Caco-2 (cell line): ENCODE results near the gene EXD3. TPM values are rescaled to one million over a fixed set of nuclear protein-coding genes. Genes with fewer than 3 reads are reported as not detected.

Experiments used
- BruUV-seq: library from RNA; stranded (reverse); fragments of 400-500 nt; replicated peaks from 2 replicates; lab custom pipeline; 2021; lab: Mats Ljungman, UMichigan
- CTCF ChIA-PET: fragments of 300-600 bp; sonication (Branson Sonifier 250); formaldehyde crosslinking; loops from one replicate; lab custom pipeline; 2022; ENCODE audit warnings: antibody characterized with exemption; lab: Charles Lee
- POLR2A ChIA-PET: fragments of 300-600 bp; sonication (Branson Sonifier 250); formaldehyde crosslinking; loops from one replicate; lab custom pipeline; 2022; ENCODE audit warnings: antibody characterized with exemption; lab: Charles Lee
- DNase-seq, 2 experiments: peaks; one replicate each; pipeline versions ENCODE4 v3.0.0 to v3.0.0-alpha.2; 2020 to 2022
- H3K27me3 ChIP-seq: replicated peaks from 2 replicates; pipeline ENCODE4 v1.6.0; 2011; ENCODE audit warnings: low read length; ENCODE audit not compliant: control insufficient read depth, insufficient read depth
- H3K36me3 ChIP-seq: 2 replicates; pipeline ENCODE4 v1.5.1; 2011; ENCODE audit warnings: low read length; ENCODE audit not compliant: control insufficient read depth, insufficient read depth
- H3K4me1 ChIP-seq: fragments of 250-450 bp; sonication (Bioruptor Pico); 2 replicates; pipeline ENCODE4 v1.5.1; 2020; ENCODE audit warnings: mild to moderate bottlenecking
- H3K4me3 ChIP-seq: 2 replicates; pipeline ENCODE4 v1.5.1; 2011; ENCODE audit warnings: low read depth, mild to moderate bottlenecking, control low read depth, low read length
- H3K9me3 ChIP-seq: fragments of 250-450 bp; sonication (Bioruptor Pico); 2 replicates; pipeline ENCODE4 v1.5.1; 2020; ENCODE audit warnings: mild to moderate bottlenecking, moderate library complexity
- H3K27ac Mint-ChIP-seq: one replicate; pipeline ENCODE4 v1.8.0; 2022; ENCODE audit warnings: mixed read lengths; ENCODE audit not compliant: unreplicated experiment
- H3K27me3 Mint-ChIP-seq: one replicate; pipeline ENCODE4 v1.8.0; 2022; ENCODE audit warnings: mixed read lengths; ENCODE audit not compliant: insufficient read depth, unreplicated experiment
- H3K36me3 Mint-ChIP-seq: one replicate; pipeline ENCODE4 v1.8.0; 2022; ENCODE audit warnings: mild to moderate bottlenecking, mixed read lengths; ENCODE audit not compliant: insufficient read depth, unreplicated experiment
- H3K4me1 Mint-ChIP-seq: one replicate; pipeline ENCODE4 v1.8.0; 2022; ENCODE audit warnings: low read depth, mixed read lengths; ENCODE audit not compliant: unreplicated experiment
- H3K4me3 Mint-ChIP-seq: one replicate; pipeline ENCODE4 v1.8.0; 2022; ENCODE audit warnings: mild to moderate bottlenecking, moderate library complexity, mixed read lengths; ENCODE audit not compliant: unreplicated experiment
- H3K9me3 Mint-ChIP-seq: one replicate; pipeline ENCODE4 v1.8.0; 2022; ENCODE audit warnings: mixed read lengths; ENCODE audit not compliant: unreplicated experiment
- CTCF ChIP-seq, 2 experiments: fragments of 200-600 bp in 1 of 2; IDR thresholded peaks; 1 replicate in 1 of 2; 2 replicates in 1 of 2; pipeline versions ENCODE4 v1.5.1 to v1.8.0; 2011 to 2022; ENCODE audit warnings: antibody characterized with exemption in 1 of 2, control low read depth in 1 of 2, inconsistent platforms in 1 of 2, low read depth in 1 of 2, low read length in 1 of 2, mild to moderate bottlenecking in 1 of 2, moderate library complexity in 1 of 2; ENCODE audit not compliant: insufficient read depth in 1 of 2, severe bottlenecking in 1 of 2, unreplicated experiment in 1 of 2
- intact Hi-C: fragments of 100-400 bp; cut with micrococcal nuclease; formaldehyde crosslinking; loops from one replicate; pipeline ENCODE4 v1.10.0; 2022; ENCODE audit not compliant: unreplicated experiment
- total RNA-seq: library from RNA; stranded (reverse); gene quantifications from 2 replicates; pipeline ENCODE4 v1.2.3, GENCODE V29; 2022

The EXD3 gene
- total RNA-seq, 1 experiment from 2014 or later, result 10.9 TPM

DNA sequence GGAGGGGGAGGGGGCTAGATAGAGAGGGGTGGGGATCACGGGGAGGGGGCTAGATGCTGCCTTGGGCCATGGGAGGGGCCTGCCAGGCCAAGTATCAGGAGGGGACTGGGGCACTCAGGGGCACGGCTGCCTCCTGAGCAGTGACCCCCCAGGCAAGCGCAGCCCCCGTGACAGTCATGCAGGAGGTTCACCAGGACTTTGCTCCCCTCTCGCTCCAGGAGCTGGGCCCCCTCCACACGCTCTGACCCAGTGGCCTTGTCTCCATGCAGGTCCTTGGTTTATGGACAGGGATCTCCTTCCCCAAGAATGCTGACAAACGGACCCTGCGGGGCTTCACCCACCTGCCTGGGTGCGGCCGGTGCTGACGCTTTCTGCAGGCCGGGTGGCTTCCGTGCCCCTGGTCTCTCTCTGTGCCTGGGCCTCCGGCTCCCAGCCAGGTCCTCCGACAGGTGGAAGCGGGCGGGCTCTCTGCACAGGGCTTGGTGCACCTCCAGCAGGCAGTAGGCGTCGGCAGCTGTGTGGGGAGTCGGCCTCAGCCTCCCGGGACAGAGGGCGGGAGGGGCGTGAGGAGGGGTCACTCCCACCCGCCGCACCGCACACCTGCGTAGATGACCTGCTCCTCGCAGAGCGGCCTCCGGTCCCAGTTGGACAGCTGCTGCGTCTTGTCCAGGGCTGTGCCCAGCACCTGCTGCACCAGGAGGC is 74.0 kb downstream of the EXD3 start:
- Histone ChIP-seq H3K4me1 (no peaks in the 10 kb centered on the region), H3K9me3 (peaks cover 8% of the 10 kb centered on the region; the same call in 1 of the 2 replicates), H3K27me3 (no peaks in the 10 kb centered on the region), H3K36me3 (no peaks in the 10 kb centered on the region), H3K4me3 (no peak overlapping the region)
- H3K4me1 Mint-ChIP-seq, result no peaks in the 10 kb centered on the region
- intact Hi-C loops, result no loop called here
- POLR2A ChIA-PET, result no interaction called here
- DNase-seq, result no peak
- no peak overlapping the region for H3K27ac Mint-ChIP-seq
- CTCF ChIA-PET, result interaction anchor here (0.6 kb wide), 1 partner anchor 66 kb away, joined by 3 read pairs; no protein-coding TSS in a partner anchor
- H3K36me3 Mint-ChIP-seq, result no peaks in the 10 kb centered on the region
- no TSS peak for BruUV-seq
- no peaks in the 10 kb centered on the region for H3K27me3 Mint-ChIP-seq
- no peaks in the 10 kb centered on the region for H3K9me3 Mint-ChIP-seq
- no peak for TF ChIP-seq CTCF (IDR thresholded peaks at IDR 0.05; ENCODE audit: insufficient read depth in 1 of 2, low read depth in 1 of 2, low read length in 1 of 2, severe bottlenecking in 1 of 2, unreplicated experiment in 1 of 2)
- H3K4me3 Mint-ChIP-seq, result no peak overlapping the region

DNA sequence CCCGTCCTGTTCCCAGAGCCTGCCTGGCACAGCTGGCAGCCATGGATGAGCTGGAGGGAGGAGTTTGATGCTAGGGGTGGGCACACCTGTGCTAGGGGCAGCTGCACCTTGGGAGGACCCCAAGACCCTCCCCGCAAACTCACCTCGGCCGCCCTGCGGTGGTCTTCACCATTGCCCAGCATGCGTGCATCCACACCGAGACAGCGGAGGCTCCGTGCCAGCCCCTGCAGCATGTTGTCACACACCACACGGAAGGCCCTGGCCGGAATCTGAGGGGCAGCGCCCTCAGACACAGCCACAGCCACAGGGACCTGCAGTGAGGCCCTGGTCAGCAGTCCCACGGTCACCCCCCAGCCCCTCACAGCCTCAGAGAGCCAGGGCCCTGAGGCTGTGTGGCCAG is 75.0 kb downstream of the EXD3 start:
- Mint-ChIP-seq H3K4me3 (no peak overlapping the region), H3K36me3 (no peaks in the 10 kb centered on the region), H3K4me1 (no peaks in the 10 kb centered on the region), H3K9me3 (no peaks in the 10 kb centered on the region), H3K27ac (no peak overlapping the region), H3K27me3 (no peaks in the 10 kb centered on the region)
- no peaks in the 10 kb centered on the region for H3K36me3 ChIP-seq
- TF ChIP-seq CTCF (IDR thresholded peaks at IDR 0.05; ENCODE audit: insufficient read depth in 1 of 2, low read depth in 1 of 2, low read length in 1 of 2, severe bottlenecking in 1 of 2, unreplicated experiment in 1 of 2), result no peak
- H3K27me3 ChIP-seq, result no peaks in the 10 kb centered on the region
- H3K9me3 ChIP-seq, result peaks cover 8% of the 10 kb centered on the region; the same call in 1 of the 2 replicates
- intact Hi-C loops, result no loop called here
- ChIA-PET POLR2A (no interaction called here), CTCF (no interaction called here)
- BruUV-seq, result no TSS peak
- DNase-seq, result no peak
- H3K4me3 ChIP-seq, result no peak overlapping the region
- H3K4me1 ChIP-seq, result no peaks in the 10 kb centered on the region

DNA sequence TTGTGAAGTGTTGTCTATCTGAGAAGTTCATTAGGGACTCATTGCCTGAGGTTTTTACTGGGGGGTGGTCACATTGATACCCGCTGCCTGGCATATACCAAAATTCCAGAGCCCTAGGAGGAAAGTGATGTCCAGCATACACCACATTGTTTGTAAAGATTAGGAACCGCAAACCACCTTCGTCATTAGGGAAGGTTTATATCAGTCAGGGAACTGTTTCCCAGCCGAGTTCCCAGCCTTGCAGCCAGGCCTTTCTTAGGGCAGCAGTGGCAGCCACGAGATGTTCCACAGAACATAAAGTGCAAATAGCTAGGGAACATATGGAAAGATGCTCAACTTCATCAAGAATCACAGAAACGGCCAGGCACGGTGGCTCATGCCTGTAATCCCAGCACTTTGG is 80.5 kb downstream of the EXD3 start:
- Mint-ChIP-seq H3K27me3 (no peaks in the 10 kb centered on the region), H3K4me1 (no peaks in the 10 kb centered on the region), H3K9me3 (no peaks in the 10 kb centered on the region), H3K27ac (no peak overlapping the region), H3K4me3 (no peak overlapping the region), H3K36me3 (no peaks in the 10 kb centered on the region)
- Histone ChIP-seq H3K27me3 (no peaks in the 10 kb centered on the region), H3K4me3 (no peak overlapping the region), H3K9me3 (peaks cover 8% of the 10 kb centered on the region; the same call in 1 of the 2 replicates), H3K4me1 (no peaks in the 10 kb centered on the region), H3K36me3 (no peaks in the 10 kb centered on the region)
- intact Hi-C loops, result no loop called here
- DNase-seq, result no peak
- ChIA-PET CTCF (no interaction called here), POLR2A (no interaction called here)
- no TSS peak for BruUV-seq
- no peak for TF ChIP-seq CTCF (IDR thresholded peaks at IDR 0.05; ENCODE audit: insufficient read depth in 1 of 2, low read depth in 1 of 2, low read length in 1 of 2, severe bottlenecking in 1 of 2, unreplicated experiment in 1 of 2)
